ENCODE results near the gene PMIS2. TPM values are rescaled to one million over a fixed set of nuclear protein-coding genes. Genes with fewer than 3 reads are reported as not detected.

PMIS2 gene
- total RNA-seq, 1 donor, result not detected

- no peaks in the 10 kb centered on the region for H3K4me1 ChIP-seq (ENCODE audit: insufficient read depth, low read length)
- H3K27me3 ChIP-seq (ENCODE audit: insufficient read depth, low read length), result peaks cover 2% of the 10 kb centered on the region
- no peak overlapping the region for H3K4me3 ChIP-seq (ENCODE audit: low read length)
- H3K9me3 ChIP-seq (ENCODE audit: low read depth, low read length), result no peaks in the 10 kb centered on the region
These were observed 33.2 kb upstream of the PMIS2 start for GRCh38 chr19:35552534-35553384.

GRCh38 chr19:35553385-35554000, 32.5 kb upstream of the PMIS2 start:
- Histone ChIP-seq H3K4me1 (ENCODE audit: insufficient read depth, low read length) (peaks cover 6% of the 10 kb centered on the region), H3K9me3 (ENCODE audit: low read depth, low read length) (no peaks in the 10 kb centered on the region), H3K27me3 (ENCODE audit: insufficient read depth, low read length) (peaks cover 6% of the 10 kb centered on the region), H3K4me3 (ENCODE audit: low read length) (no peak overlapping the region)

GRCh38 chr19:35554076-35554475, 31.9 kb upstream of the PMIS2 start:
- peaks cover 12% of the 10 kb centered on the region for H3K4me1 ChIP-seq (ENCODE audit: insufficient read depth, low read length)
- no peaks in the 10 kb centered on the region for H3K9me3 ChIP-seq (ENCODE audit: low read depth, low read length)
- H3K27me3 ChIP-seq (ENCODE audit: insufficient read depth, low read length), result peaks cover 12% of the 10 kb centered on the region
- no peak overlapping the region for H3K4me3 ChIP-seq (ENCODE audit: low read length)

GRCh38 chr19:35555301-35556005, 30.5 kb upstream of the PMIS2 start:
- H3K27me3 ChIP-seq (ENCODE audit: insufficient read depth, low read length), result peaks cover 16% of the 10 kb centered on the region
- H3K4me3 ChIP-seq (ENCODE audit: low read length), result no peak overlapping the region
- H3K4me1 ChIP-seq (ENCODE audit: insufficient read depth, low read length), result peaks cover 12% of the 10 kb centered on the region
- H3K9me3 ChIP-seq (ENCODE audit: low read depth, low read length), result no peaks in the 10 kb centered on the region

GRCh38 chr19:35556025-35556590, 29.9 kb upstream of the PMIS2 start:
- H3K4me3 ChIP-seq (ENCODE audit: low read length), result no peak overlapping the region
- H3K4me1 ChIP-seq (ENCODE audit: insufficient read depth, low read length), result peaks cover 12% of the 10 kb centered on the region
- peaks cover 16% of the 10 kb centered on the region for H3K27me3 ChIP-seq (ENCODE audit: insufficient read depth, low read length)
- H3K9me3 ChIP-seq (ENCODE audit: low read depth, low read length), result no peaks in the 10 kb centered on the region

GRCh38 chr19:35556846-35557538, 29.0 kb upstream of the PMIS2 start:
- Histone ChIP-seq H3K9me3 (ENCODE audit: low read depth, low read length) (no peaks in the 10 kb centered on the region), H3K4me3 (ENCODE audit: low read length) (no peak overlapping the region), H3K27me3 (ENCODE audit: insufficient read depth, low read length) (peaks cover 16% of the 10 kb centered on the region), H3K4me1 (ENCODE audit: insufficient read depth, low read length) (peaks cover 12% of the 10 kb centered on the region)

- no peak overlapping the region for H3K4me3 ChIP-seq (ENCODE audit: low read length)
- H3K27me3 ChIP-seq (ENCODE audit: insufficient read depth, low read length), result peaks cover 16% of the 10 kb centered on the region
- H3K4me1 ChIP-seq (ENCODE audit: insufficient read depth, low read length), result peaks cover 12% of the 10 kb centered on the region
- H3K9me3 ChIP-seq (ENCODE audit: low read depth, low read length), result no peaks in the 10 kb centered on the region
These were observed 28.2 kb upstream of the PMIS2 start for GRCh38 chr19:35557539-35558399.

GRCh38 chr19:35558400-35559280, 27.3 kb upstream of the PMIS2 start:
- Histone ChIP-seq H3K9me3 (ENCODE audit: low read depth, low read length) (no peaks in the 10 kb centered on the region), H3K4me1 (ENCODE audit: insufficient read depth, low read length) (peaks cover 12% of the 10 kb centered on the region), H3K4me3 (ENCODE audit: low read length) (no peak overlapping the region), H3K27me3 (ENCODE audit: insufficient read depth, low read length) (peaks cover 16% of the 10 kb centered on the region)

- H3K4me3 ChIP-seq (ENCODE audit: low read length), result no peak overlapping the region
- no peaks in the 10 kb centered on the region for H3K9me3 ChIP-seq (ENCODE audit: low read depth, low read length)
- H3K4me1 ChIP-seq (ENCODE audit: insufficient read depth, low read length), result peaks cover 12% of the 10 kb centered on the region
- peaks cover 16% of the 10 kb centered on the region for H3K27me3 ChIP-seq (ENCODE audit: insufficient read depth, low read length)
These were observed 26.7 kb upstream of the PMIS2 start for GRCh38 chr19:35559281-35559659.

- peaks cover 12% of the 10 kb centered on the region for H3K4me1 ChIP-seq (ENCODE audit: insufficient read depth, low read length)
- H3K4me3 ChIP-seq (ENCODE audit: low read length), result no peak overlapping the region
- peaks cover 16% of the 10 kb centered on the region for H3K27me3 ChIP-seq (ENCODE audit: insufficient read depth, low read length)
- H3K9me3 ChIP-seq (ENCODE audit: low read depth, low read length), result no peaks in the 10 kb centered on the region
These were observed 26.2 kb upstream of the PMIS2 start for GRCh38 chr19:35559781-35560180.

GRCh38 chr19:35560271-35560670, 25.7 kb upstream of the PMIS2 start:
- H3K4me3 ChIP-seq (ENCODE audit: low read length), result no peak overlapping the region
- H3K27me3 ChIP-seq (ENCODE audit: insufficient read depth, low read length), result peaks cover 16% of the 10 kb centered on the region
- H3K4me1 ChIP-seq (ENCODE audit: insufficient read depth, low read length), result peaks cover 12% of the 10 kb centered on the region
- no peaks in the 10 kb centered on the region for H3K9me3 ChIP-seq (ENCODE audit: low read depth, low read length)

- Histone ChIP-seq H3K9me3 (ENCODE audit: low read depth, low read length) (no peaks in the 10 kb centered on the region), H3K27me3 (ENCODE audit: insufficient read depth, low read length) (peaks cover 16% of the 10 kb centered on the region), H3K4me1 (ENCODE audit: insufficient read depth, low read length) (peaks cover 12% of the 10 kb centered on the region), H3K4me3 (ENCODE audit: low read length) (no peak overlapping the region)
These were observed 25.3 kb upstream of the PMIS2 start for GRCh38 chr19:35560677-35561076.

GRCh38 chr19:35561436-35561835, 24.5 kb upstream of the PMIS2 start:
- Histone ChIP-seq H3K4me1 (ENCODE audit: insufficient read depth, low read length) (peaks cover 12% of the 10 kb centered on the region), H3K9me3 (ENCODE audit: low read depth, low read length) (no peaks in the 10 kb centered on the region), H3K27me3 (ENCODE audit: insufficient read depth, low read length) (peaks cover 16% of the 10 kb centered on the region), H3K4me3 (ENCODE audit: low read length) (no peak overlapping the region)
